ENCODE data around the gene SRF.

The SRF gene

DNA sequence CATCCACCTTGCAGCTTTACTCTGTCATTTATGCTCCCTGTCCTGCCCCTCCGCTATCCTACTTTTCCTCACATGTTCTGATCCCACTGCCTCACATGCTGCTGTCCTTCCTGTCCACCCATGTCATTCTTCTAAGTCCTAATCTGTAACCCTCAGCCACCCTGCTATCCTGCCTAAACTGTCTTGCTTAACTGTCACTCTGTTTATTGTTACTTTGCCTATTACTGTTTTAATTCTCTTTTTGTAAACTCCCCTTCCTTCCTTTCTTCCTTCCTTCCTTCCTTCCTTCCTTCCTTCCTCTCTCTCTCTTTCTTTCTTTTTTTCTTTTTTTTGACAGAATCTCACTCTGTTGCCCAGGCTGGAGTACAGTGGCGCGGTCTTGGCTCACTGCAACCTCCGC, 12.4 kb downstream of the SRF start:
- DNase-seq (ENCODE audit: low spot score), result no peak

DNA sequence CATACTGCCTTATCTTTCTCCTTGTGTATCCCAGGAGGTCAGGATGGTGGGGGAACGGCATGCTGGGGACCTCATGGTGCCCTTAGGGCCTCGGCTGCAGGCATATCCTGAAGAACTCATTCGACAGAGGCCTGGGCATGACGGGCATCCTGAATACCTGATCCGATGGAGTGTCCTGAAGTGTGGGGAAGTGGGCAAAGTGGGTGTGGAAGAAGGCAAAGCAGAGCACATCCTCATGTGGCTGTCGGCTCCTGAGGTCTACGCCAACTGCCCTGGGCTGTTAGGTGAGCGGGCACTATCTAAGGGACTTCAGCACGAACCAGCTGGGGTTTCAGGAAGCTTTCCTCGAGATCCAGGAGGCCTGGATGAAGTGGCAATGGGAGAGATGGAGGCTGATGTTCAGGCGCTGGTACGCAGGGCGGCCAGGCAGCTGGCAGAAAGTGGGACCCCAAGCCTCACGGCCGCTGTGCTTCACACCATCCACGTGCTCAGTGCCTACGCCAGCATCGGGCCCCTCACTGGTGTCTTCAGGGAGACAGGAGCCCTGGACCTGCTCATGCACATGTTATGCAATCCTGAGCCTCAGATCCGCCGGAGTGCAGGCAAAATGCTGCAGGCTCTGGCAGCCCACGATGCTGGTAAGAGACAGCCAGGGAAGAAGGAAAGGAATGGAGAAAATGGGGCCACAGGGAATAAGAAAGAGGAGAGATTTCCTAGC, 13.4 kb downstream of the SRF start:
- no peak for DNase-seq (ENCODE audit: low spot score)

DNA sequence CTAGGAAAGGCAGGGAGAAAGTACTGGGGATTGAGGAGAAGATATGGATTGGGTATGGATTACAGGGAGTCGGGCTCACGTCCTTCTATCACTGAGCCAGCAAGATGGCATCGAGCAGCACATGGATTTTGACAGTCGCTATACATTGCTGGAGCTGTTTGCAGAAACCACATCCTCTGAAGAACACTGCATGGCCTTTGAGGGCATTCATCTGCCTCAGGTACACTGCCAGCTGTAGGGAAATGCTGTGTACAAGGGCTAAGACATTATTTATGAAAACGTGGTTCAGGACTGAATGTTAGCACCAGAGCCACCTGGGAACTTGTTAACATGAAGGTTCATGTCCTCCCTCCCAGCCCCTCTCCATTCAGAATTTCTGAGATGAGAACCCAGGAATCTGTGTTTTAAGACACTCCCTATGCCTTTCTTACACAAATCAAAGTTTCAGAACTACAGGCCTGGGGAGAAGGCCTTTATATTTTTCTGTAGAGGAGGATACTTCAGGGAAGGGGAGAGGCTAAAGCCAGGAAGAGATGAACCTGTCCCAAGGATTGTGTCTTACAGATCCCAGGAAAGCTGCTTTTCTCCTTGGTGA, 14.4 kb downstream of the SRF start:
- no peak for DNase-seq (ENCODE audit: low spot score)

- DNase-seq (ENCODE audit: low spot score), result no peak
Observed at GRCh38 chr6:43186019-43186418, 14.9 kb downstream of the SRF start.

- no peak for DNase-seq (ENCODE audit: low spot score)
Observed at GRCh38 chr6:43186706-43187105, 15.6 kb downstream of the SRF start.

DNA sequence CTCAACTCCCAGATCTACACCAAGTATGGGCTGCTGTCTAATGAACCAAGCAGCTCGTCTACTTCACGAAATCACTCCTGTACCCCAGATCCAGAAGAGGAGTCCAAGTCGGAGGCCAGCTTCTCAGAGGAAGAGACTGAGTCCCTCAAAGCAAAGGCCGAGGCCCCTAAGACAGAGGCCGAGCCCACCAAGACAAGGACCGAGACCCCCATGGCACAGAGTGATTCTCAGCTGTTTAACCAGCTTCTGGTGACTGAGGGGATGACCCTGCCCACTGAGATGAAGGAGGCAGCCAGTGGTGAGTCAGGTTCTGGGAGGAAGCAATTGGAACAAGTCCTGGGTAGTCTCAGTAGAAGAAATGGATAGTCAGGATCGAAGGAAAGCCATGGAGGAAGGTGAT, 16.8 kb downstream of the SRF start:
- DNase-seq (ENCODE audit: low spot score), result no peak

DNA sequence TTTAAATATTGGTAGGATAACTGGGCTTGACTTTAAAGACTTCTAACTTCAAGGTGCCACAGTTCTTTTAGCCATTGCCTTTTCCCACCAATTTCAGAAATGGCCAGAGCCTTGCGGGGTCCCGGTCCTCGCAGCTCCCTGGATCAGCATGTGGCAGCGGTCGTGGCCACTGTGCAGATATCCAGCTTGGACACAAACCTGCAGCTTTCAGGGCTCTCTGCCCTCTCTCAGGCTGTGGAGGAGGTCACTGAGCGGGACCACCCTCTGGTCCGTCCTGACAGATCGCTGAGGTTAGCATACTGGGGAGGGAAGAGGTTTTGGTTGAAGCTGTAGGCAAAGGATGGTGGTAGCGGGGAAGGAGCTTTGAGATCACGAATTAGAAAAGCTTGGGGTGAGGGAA, 17.4 kb downstream of the SRF start:
- no peak for DNase-seq (ENCODE audit: low spot score)

GRCh38 chr6:43189776-43190304, 18.8 kb downstream of the SRF start:
- DNase-seq (ENCODE audit: low spot score), result peak; percentile 15

- no peak for DNase-seq (ENCODE audit: low spot score)
Observed at GRCh38 chr6:43192911-43193310, 21.8 kb downstream of the SRF start.

DNA sequence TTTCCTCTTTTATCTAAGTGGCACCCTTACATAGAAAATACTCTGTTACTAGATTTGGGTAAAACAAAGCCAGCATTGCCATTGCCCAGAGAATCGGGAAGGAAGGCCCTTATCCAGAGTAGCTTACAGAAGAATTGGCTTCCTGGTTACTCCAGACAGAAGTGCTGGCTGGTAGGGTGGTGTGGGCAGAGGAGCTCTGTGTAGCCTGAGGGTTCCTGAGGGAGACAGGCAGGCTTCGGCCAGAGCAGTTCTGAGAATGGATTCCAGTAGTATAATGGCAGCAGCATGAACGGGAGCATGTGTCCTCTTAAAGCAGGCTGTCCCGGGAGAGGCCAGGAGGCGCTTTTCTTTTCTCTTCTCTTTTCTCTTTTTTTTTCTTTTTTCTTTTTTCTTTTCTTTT, 22.9 kb downstream of the SRF start:
- DNase-seq (ENCODE audit: low spot score), result no peak

GRCh38 chr6:43196337-43196736, 25.3 kb downstream of the SRF start:
- no peak for DNase-seq (ENCODE audit: low spot score)

DNA sequence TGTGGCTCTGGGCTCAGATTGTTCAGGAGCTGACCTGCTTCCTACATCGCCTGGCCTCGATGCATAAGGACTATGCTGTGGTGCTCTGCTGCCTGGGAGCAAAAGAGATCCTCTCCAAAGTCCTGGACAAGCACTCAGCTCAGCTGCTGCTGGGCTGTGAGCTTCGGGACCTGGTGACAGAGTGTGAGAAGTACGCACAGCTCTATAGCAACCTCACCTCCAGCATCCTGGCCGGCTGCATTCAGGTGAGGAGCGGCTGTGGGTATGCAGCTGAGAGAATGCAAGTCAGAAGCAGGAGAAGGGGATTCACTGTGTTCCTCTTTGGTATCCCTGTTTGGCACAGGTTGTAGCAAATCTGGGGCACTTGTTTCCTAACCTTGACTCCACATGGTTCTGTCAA, 28.8 kb downstream of the SRF start:
- DNase-seq (ENCODE audit: low spot score), result no peak

DNA sequence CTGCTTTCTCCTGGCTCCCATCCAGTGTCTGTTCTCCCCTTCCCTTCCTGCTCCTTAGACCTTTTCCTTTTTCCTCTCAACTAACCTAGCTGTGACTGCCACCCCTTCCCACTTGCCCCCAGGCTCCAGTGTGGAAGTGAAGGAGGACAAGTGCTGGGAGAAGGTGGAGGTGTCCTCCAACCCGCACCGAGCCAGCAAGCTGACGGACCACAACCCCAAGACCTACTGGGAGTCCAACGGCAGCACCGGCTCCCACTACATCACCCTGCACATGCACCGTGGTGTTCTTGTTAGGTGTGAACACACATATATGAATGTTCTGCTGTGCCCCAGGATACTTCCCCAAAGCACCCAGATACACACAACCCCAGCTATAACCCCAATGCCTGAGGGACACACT, 29.5 kb downstream of the SRF start:
- DNase-seq (ENCODE audit: low spot score), result no peak

- DNase-seq (ENCODE audit: low spot score), result no peak
Observed at GRCh38 chr6:43202451-43202850, 31.4 kb downstream of the SRF start.

DNA sequence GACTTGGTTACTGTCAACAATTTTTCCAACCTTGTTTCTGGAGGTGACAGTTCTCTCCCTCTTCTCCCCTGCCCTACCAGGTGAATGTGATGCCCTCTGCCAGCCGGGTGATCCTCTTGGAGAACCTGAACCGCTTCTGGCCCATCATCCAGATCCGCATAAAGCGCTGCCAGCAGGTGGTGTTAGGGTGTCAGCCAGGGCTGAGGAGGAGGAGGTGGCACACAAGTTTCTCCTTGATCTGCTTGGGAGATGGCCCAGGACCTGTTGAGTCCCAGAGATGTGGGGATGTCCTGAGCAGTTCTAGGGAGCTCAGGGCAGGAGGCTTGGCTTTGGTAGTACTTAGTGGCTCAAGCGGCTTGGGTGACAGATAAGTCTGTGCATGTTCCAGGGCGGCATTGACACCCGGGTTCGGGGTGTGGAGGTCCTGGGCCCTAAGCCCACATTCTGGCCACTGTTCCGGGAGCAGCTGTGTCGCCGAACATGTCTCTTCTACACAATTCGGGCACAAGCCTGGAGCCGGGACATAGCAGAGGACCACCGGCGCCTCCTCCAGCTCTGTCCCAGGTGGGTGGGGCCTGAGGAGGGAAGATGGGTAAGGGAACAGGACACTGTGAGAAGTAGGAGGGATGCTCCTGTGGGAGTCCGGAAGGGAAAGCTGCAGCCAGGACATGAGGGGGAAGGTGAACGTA, 32.1 kb downstream of the SRF start:
- DNase-seq (ENCODE audit: low spot score), result no peak

DNA sequence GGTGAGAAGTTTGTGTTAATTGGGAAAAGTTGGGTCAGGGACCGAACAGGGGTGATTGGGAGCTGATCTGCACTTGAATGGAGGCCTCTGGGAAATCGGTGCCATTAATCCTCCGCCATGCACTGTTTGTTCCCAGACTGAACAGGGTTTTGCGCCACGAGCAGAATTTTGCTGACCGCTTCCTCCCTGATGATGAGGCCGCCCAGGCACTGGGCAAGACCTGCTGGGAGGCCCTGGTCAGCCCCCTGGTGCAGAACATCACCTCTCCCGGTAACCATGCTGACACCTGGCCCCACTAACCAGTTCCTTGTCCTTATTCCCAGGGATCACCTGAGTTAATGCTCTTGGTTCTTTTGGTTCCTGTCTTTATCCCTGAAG, 32.6 kb downstream of the SRF start:
- no peak for DNase-seq (ENCODE audit: low spot score)

DNA sequence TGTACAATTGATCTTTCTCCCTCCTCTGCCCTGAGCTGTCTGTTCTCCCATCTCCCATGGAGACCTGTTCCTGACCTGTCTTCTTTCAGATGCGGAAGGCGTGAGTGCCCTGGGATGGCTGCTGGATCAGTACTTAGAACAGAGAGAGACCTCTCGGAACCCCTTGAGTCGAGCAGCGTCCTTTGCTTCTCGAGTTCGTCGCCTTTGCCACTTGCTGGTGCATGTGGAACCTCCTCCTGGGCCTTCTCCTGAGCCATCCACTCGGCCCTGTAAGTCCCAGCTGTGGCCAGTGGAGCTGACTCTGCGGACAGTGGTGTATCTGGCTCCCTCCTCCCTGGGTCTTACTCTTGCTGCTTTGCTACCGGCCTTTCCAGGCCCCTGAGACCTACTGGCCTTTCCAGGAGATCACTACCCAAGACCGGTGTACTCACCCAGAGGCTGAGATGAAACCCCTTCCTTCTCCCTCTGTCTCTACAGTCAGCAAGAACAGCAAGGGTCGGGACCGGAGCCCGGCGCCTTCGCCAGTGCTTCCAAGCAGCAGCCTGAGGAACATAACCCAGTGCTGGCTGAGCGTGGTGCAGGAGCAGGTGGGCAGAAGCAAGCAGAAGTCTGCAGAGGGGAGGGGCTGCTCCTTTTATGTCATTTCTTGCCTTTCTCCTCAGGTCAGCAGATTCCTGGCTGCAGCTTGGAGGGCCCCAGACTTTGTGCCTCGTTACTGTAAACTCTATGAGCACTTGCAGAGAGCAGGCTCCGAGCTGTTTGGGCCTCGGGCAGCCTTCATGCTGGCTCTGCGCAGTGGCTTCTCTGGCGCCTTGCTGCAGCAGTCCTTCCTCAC, 33.4 kb downstream of the SRF start:
- DNase-seq (ENCODE audit: low spot score), result no peak

DNA sequence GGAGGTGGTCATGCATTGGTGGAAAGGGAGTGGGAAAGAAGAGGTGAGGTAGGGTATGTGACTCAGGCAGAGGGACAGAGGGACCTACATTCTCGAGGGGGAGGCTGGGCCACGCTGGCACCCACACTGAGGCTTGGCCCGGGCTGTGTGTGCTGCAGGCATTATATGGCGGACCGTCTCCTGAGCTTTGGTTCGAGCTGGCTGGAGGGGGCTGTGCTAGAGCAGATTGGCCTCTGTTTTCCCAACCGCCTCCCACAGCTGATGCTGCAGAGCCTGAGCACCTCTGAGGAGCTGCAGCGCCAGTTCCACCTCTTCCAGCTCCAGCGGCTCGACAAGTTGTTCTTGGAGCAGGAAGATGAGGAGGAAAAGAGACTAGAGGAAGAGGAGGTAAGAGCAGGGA, 34.8 kb downstream of the SRF start:
- DNase-seq (ENCODE audit: low spot score), result no peak

DNA sequence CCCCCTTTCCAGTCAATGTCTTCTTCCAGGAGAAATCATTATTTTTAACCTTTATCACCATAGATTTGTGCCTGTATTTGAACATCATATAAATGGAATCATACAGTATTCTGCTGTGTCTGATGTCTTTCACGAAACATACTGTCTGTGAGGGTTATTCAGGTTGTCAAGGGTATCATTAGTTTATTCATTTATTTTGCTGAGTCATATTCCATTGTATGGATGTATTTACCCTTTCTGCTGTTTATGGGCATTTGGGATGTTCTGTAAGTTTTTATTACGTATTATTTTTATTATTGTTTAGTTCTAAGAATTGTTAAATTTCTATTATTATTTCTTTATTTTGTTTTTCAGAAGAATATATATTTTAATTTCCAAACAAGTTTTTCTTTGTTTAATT, 36.2 kb downstream of the SRF start:
- no peak for DNase-seq (ENCODE audit: low spot score)

DNA sequence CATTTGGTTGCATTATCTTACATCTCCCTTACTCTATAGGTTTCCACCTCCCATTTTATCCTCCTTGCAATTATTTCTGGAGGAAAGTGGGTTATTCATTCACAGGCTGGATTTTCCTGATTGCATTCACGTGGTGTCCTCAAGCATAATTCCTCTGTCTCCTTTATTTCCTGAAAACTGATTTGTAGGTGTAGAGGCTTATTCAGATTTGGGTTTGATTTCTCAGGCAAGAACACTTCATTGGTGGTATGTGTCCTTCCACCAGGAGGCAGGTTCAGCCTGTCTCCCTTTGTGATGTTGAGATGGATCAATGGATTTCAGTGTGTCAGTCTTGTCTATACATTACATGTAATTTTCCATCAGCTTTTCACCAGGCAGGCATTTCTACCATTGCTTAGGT, 40.9 kb downstream of the SRF start:
- DNase-seq (ENCODE audit: low spot score), result no peak

DNA sequence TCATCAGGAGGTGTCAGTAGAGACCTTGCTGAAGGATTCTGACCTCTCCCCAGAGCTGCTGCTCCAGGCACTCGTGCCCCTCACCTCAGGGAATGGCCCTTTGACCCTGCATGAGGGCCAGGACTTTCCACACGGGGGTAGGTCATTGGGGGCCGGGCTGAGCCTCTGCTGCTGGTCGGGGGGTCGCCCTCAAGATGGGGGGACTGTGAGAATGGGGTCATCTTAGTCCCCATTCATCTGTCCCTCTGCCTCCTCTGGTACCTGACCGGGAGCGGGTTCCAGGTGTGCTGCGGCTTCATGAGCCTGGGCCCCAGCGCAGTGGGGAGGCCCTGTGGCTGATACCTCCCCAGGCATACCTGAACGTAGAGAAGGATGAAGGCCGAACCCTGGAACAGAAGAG, 42.4 kb downstream of the SRF start:
- no peak for DNase-seq (ENCODE audit: low spot score)

GRCh38 chr6:43215066-43215465, 44.0 kb downstream of the SRF start:
- DNase-seq (ENCODE audit: low spot score), result no peak

DNA sequence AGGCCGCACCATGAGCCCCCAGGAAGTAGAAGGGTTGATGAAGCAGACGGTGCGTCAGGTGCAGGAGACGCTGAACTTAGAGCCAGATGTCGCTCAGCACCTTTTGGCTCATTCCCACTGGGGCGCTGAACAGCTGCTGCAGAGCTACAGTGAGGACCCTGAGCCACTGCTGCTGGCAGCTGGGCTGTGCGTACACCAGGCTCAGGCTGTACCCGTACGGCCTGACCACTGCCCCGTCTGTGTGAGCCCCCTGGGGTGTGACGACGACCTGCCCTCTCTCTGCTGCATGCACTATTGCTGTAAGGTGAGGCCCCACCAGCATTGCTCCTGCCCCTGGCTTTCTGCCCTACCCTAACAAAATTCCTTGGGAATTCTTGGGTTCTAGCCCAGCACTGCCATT, 45.1 kb downstream of the SRF start:
- DNase-seq (ENCODE audit: low spot score), result no peak

All from hematopoietic multipotent progenitor cell treated with erythropoietin and hydrocortisone succinate and interleukin-3 and kit ligand, for 15 days (in vitro differentiated cells).